Measurements from ENCODE around the gene ATP10B. TPM values are rescaled to one million over a fixed set of nuclear protein-coding genes. Genes with fewer than 3 reads are reported as not detected.

The ATP10B gene
- total and polyA plus RNA-seq, 2 of the 8 experiments (the other 6 are each of a cell fraction or from before 2014, with no cell fraction given) = 0.06 to 0.11 TPM

DNA sequence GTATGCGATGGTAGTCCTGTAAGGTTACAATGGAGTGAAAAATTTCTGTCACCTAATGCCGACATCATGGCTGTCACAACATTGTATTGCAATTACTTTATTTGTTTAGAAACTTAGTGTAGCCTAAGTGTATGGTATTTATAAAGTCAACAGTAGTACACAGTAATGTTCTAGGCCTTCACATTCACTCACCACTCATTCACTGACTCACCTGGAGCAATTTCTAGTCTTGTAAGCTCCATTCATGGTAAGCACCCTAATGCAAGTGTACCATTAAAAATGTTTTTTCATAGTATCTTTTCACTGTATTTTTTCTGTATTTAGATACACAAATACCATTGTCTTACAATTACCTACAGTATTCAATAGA, 58.5 kb downstream of the ATP10B start:
- WGBS, 2 experiments (ENCODE audit: extremely low coverage in 1 of 2, insufficient coverage in 1 of 2, insufficient read length in 1 of 2, insufficient replicate concordance in 2 of 2, low coverage in 1 of 2, low lambda C conversion rate in 2 of 2, missing lambda C conversion rate in 1 of 2) = 86% methylated on average over 2 of the region's 2 CpGs; no CpG with 5 or more reads in 1 of the 2 experiments
- Histone ChIP-seq H3K56ac (replicated peaks; ENCODE audit: insufficient read length, low read depth, low read length) (no peak overlapping the region), H3K23me2 (ENCODE audit: low read depth, low read length) (no peaks in the 10 kb centered on the region), H3K27ac (ENCODE audit: low read depth, low read length) (no peak overlapping the region), H3K27me3 (replicated peaks in 1 of 4; ENCODE audit: control insufficient read depth in 3 of 4, extremely low read depth in 1 of 4, insufficient read depth in 3 of 4, low read length in 3 of 4) (no peaks in the 10 kb centered on the region), H4K8ac (ENCODE audit: extremely low read depth, insufficient read depth, low read length) (no peak overlapping the region), H3K79me1 (ENCODE audit: low read depth, low read length) (no peaks in the 10 kb centered on the region), H4K20me1 (replicated peaks in 1 of 2; ENCODE audit: control insufficient read depth in 1 of 2, insufficient read depth in 2 of 2, low read length in 2 of 2) (no peaks in the 10 kb centered on the region), H4K91ac (replicated peaks; ENCODE audit: insufficient read length, low read length) (no peak overlapping the region), H3K79me2 (ENCODE audit: control insufficient read depth in 1 of 2, insufficient read depth in 2 of 2, low read length in 2 of 2) (no peaks in the 10 kb centered on the region), H4K5ac (ENCODE audit: insufficient read length, low read depth, low read length) (no peak overlapping the region), H3K18ac (ENCODE audit: extremely low read depth, low read length) (no peak overlapping the region), H2BK120ac (replicated peaks; ENCODE audit: low read depth, low read length) (no peak overlapping the region), H3K23ac (ENCODE audit: insufficient read length) (no peak overlapping the region), H2AK5ac (ENCODE audit: low read depth, low read length) (no peak overlapping the region), H3K9ac (replicated peaks in 1 of 4; ENCODE audit: extremely low read depth in 1 of 4, low read depth in 3 of 4, low read length in 3 of 4) (no peak overlapping the region), H2AFZ (ENCODE audit: low read length) (no peak overlapping the region), H2BK5ac (ENCODE audit: low read depth, low read length) (no peak overlapping the region), H3K4me3 (ENCODE audit: extremely low read depth in 1 of 4, insufficient read depth in 2 of 4, low read depth in 3 of 4, low read length in 4 of 4) (no peak overlapping the region), H3K4me1 (replicated peaks in 1 of 4; ENCODE audit: control insufficient read depth in 3 of 4, insufficient read depth in 4 of 4, low read length in 3 of 4) (no peaks in the 10 kb centered on the region), H3K14ac (ENCODE audit: insufficient read length) (no peak overlapping the region), H2BK12ac (ENCODE audit: low read depth, low read length) (no peak overlapping the region), H3K36me3 (ENCODE audit: control insufficient read depth in 2 of 4, insufficient read depth in 4 of 4, low read length in 3 of 4) (no peaks in the 10 kb centered on the region), H2BK20ac (ENCODE audit: low read length) (no peak overlapping the region), H3K9me3 (ENCODE audit: insufficient read depth in 2 of 2, low read depth in 1 of 2, low read length in 1 of 2) (no peaks in the 10 kb centered on the region), H3K4me2 (ENCODE audit: insufficient read depth in 1 of 2, low read depth in 2 of 2, low read length in 2 of 2) (no peak overlapping the region), H2BK15ac (ENCODE audit: low read length) (no peak overlapping the region), H3K4ac (replicated peaks; ENCODE audit: insufficient read length, low read depth, low read length) (no peak overlapping the region)
- DNase-seq (ENCODE audit: low read depth in 1 of 2, low spot score in 2 of 2) = no peak
- FAIRE-seq = no peak
- ChIA-PET CTCF (ENCODE audit: partially characterized antibody) (no interaction called here), POLR2A (ENCODE audit: partially characterized antibody) (no interaction called here)
- no peak for TF ChIP-seq EZH2 (IDR thresholded peaks at IDR 0.05; ENCODE audit: low read depth, low read length, severe bottlenecking)
- no peak for TF ChIP-seq ZNF274 (IDR thresholded peaks at IDR 0.05; ENCODE audit: borderline replicate concordance, extremely low read depth, low read length)
- no peak for TF ChIP-seq BRCA1 (IDR thresholded peaks at IDR 0.05; ENCODE audit: low read depth, low read length)
- TF ChIP-seq MAX (IDR thresholded peaks at IDR 0.05) = no peak
- no peak for TF ChIP-seq POLR2A (IDR thresholded peaks at IDR 0.05; ENCODE audit: control extremely low read depth in 1 of 2, low read depth in 2 of 2, low read length in 2 of 2)
- TF ChIP-seq, protein P1, sequence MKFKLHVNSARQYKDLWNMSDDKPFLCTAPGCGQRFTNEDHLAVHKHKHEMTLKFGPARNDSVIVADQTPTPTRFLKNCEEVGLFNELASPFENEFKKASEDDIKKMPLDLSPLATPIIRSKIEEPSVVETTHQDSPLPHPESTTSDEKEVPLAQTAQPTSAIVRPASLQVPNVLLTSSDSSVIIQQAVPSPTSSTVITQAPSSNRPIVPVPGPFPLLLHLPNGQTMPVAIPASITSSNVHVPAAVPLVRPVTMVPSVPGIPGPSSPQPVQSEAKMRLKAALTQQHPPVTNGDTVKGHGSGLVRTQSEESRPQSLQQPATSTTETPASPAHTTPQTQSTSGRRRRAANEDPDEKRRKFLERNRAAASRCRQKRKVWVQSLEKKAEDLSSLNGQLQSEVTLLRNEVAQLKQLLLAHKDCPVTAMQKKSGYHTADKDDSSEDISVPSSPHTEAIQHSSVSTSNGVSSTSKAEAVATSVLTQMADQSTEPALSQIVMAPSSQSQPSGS (IDR thresholded peaks at IDR 0.05; ENCODE audit: low read length) = no peak
- no peak for TF ChIP-seq RAD21 (IDR thresholded peaks at IDR 0.05 in 1 of 2, conservative IDR thresholded peaks at IDR 0.05 in 1 of 2; ENCODE audit: low read depth in 2 of 2, low read length in 2 of 2)
- no peak for TF ChIP-seq SP1 (IDR thresholded peaks at IDR 0.05; ENCODE audit: low read depth, low read length)
- TF ChIP-seq RBBP5 (IDR thresholded peaks at IDR 0.05; ENCODE audit: borderline replicate concordance, low read depth, low read length) = no peak
- no peak for TF ChIP-seq EP300 (IDR thresholded peaks at IDR 0.05; ENCODE audit: borderline replicate concordance in 1 of 2, low read depth in 2 of 2, low read length in 2 of 2)
- TF ChIP-seq NANOG (IDR thresholded peaks at IDR 0.05; ENCODE audit: insufficient read depth, low read depth, low read length, poor library complexity, severe bottlenecking) = no peak
- TF ChIP-seq BCL11A (IDR thresholded peaks at IDR 0.05; ENCODE audit: low read depth in 2 of 2, low read length in 2 of 2) = no peak
- no peak for TF ChIP-seq BACH1 (IDR thresholded peaks at IDR 0.05; ENCODE audit: low read length)

All from H1 (cell line).